Karpas-422 (cell line): Measurements from ENCODE around the gene OR56A5. TPM values are rescaled to one million over a fixed set of nuclear protein-coding genes. Genes with fewer than 3 reads are reported as not detected.

Experiments
- DNase-seq: peaks from one replicate; pipeline ENCODE4 v3.0.0-alpha.2; 2015
- H2AFZ ChIP-seq: fragments of 200-600 bp; sonication (generic); 2 replicates; pipeline ENCODE4 v1.6.1; 2014; ENCODE audit warnings: antibody characterized with exemption, low read length, mixed read lengths
- H3K27ac ChIP-seq: fragments of 200-600 bp; sonication (generic); 2 replicates; pipeline ENCODE4 v1.5.1; 2014; ENCODE audit warnings: mild to moderate bottlenecking, low read length, moderate library complexity
- H3K27me3 ChIP-seq: fragments of 200-600 bp; sonication (generic); 2 replicates; pipeline ENCODE4 v1.6.1; 2014; ENCODE audit warnings: low read length, mixed read lengths
- H3K36me3 ChIP-seq: fragments of 200-600 bp; sonication (generic); 2 replicates; pipeline ENCODE4 v1.6.1; 2014; ENCODE audit warnings: low read length, mixed read lengths; ENCODE audit not compliant: insufficient read depth
- H3K4me1 ChIP-seq: fragments of 200-600 bp; sonication (generic); 2 replicates; pipeline ENCODE4 v1.6.1; 2014; ENCODE audit warnings: mild to moderate bottlenecking, low read length, mixed read lengths
- H3K4me2 ChIP-seq: fragments of 200-600 bp; sonication (generic); 2 replicates; pipeline ENCODE4 v1.6.1; 2014; ENCODE audit warnings: low read length, low read depth, mild to moderate bottlenecking; ENCODE audit not compliant: poor library complexity, severe bottlenecking
- H3K4me3 ChIP-seq: fragments of 200-600 bp; sonication (generic); 2 replicates; pipeline ENCODE4 v1.5.1; 2014; ENCODE audit warnings: mild to moderate bottlenecking, antibody characterized with exemption, low read length, mixed read lengths
- H3K79me2 ChIP-seq: fragments of 200-600 bp; sonication (generic); 2 replicates; pipeline ENCODE4 v1.6.1; 2014; ENCODE audit warnings: mild to moderate bottlenecking, low read length, mixed read lengths
- H3K9ac ChIP-seq: fragments of 200-600 bp; sonication (generic); 2 replicates; pipeline ENCODE4 v1.6.0; 2014; ENCODE audit warnings: low read length
- H3K9me2 ChIP-seq: fragments of 200-600 bp; sonication (generic), shearing (Covaris generic); replicated peaks from 2 replicates; pipeline ENCODE4 v1.6.0; 2014; ENCODE audit warnings: mild to moderate bottlenecking, low read length, moderate library complexity; ENCODE audit not compliant: insufficient read depth
- H3K9me3 ChIP-seq: fragments of 300-700, 200-600 bp; sonication (generic); 2 replicates; pipeline ENCODE4 v1.6.1; 2014; ENCODE audit warnings: low read length, mixed read lengths
- H4K20me1 ChIP-seq: fragments of 200-600 bp; sonication (generic); 2 replicates; pipeline ENCODE4 v1.6.1; 2014; ENCODE audit warnings: mild to moderate bottlenecking, antibody characterized with exemption, low read length, low read depth; ENCODE audit not compliant: insufficient read depth
- total RNA-seq: library from RNA; depleted of rRNA; stranded (reverse); fragments of >200 nt; shearing (Covaris generic); gene quantifications from 2 replicates; pipeline ENCODE4 v1.2.3, GENCODE V29; 2014; ENCODE audit warnings: low replicate concordance

OR56A5 gene
- total RNA-seq, 1 experiment from 2014 or later, result not detected

- no peak overlapping the region for H2AFZ ChIP-seq
- H3K36me3 ChIP-seq, result no peaks in the 10 kb centered on the region
- H3K79me2 ChIP-seq, result no peaks in the 10 kb centered on the region
- no peak overlapping the region for H3K4me2 ChIP-seq
- H3K27ac ChIP-seq, result no peak overlapping the region
- H3K4me3 ChIP-seq, result no peak overlapping the region
- no peaks in the 10 kb centered on the region for H3K9me3 ChIP-seq
- H3K4me1 ChIP-seq, result no peaks in the 10 kb centered on the region
- H3K27me3 ChIP-seq, result 0 out of 2 replicates have a peak, but pooled peaks cover 2% of the 10 kb centered on the region
- DNase-seq, result no peak
- H4K20me1 ChIP-seq, result no peaks in the 10 kb centered on the region
- no peak overlapping the region for H3K9ac ChIP-seq
- no peaks in the 10 kb centered on the region for H3K9me2 ChIP-seq
These were observed 12.7 kb downstream of the OR56A5 start for GRCh38 chr11:5955586-5955985.

DNA sequence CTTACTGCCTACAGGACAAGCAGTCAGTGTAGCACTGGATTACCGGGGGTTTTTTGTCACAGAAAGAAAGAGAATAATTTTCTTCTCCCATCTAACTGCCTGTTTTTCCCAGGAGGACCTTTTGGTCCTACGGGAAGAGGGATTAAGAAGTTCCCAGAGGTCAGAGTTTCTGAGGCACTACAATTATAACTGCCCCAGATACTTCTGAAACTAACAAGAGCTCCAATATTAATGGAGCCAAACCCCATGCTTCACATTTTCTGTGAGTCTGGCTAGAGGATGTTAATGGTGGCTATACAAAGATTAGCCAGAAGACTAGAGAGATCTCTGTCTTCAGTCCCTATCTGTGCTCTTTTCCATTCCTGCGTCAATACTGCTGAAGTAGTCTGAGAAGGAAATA is 26.3 kb downstream of the OR56A5 start, which contains the start of gene OR56A3:
OR56A3 (plus strand) TSS at position 301 of the 400 bp plus-strand sequence. CDS start 5,096 bp downstream, outside the sequence.
- Histone ChIP-seq H3K4me3 (no peak within 1 kb of the TSS), H3K9me2 (no peaks in the 10 kb centered on the region), H2AFZ (no peak within 1 kb of the TSS), H4K20me1 (no peaks in the 10 kb centered on the region), H3K4me1 (no peaks in the 10 kb centered on the region), H3K9me3 (no peaks in the 10 kb centered on the region), H3K27ac (no peak within 1 kb of the TSS), H3K36me3 (no peaks in the 10 kb centered on the region), H3K9ac (no peak within 1 kb of the TSS), H3K79me2 (no peaks in the 10 kb centered on the region), H3K27me3 (no peaks in the 10 kb centered on the region), H3K4me2 (no peak within 1 kb of the TSS)
- DNase-seq, result no peak

- Histone ChIP-seq H3K9ac (no peak overlapping the region), H3K9me3 (no peaks in the 10 kb centered on the region), H3K36me3 (no peaks in the 10 kb centered on the region), H3K27ac (no peak overlapping the region), H3K4me2 (no peak overlapping the region), H3K4me1 (no peaks in the 10 kb centered on the region), H4K20me1 (no peaks in the 10 kb centered on the region), H3K4me3 (no peak overlapping the region), H3K27me3 (no peaks in the 10 kb centered on the region), H3K9me2 (no peaks in the 10 kb centered on the region), H3K79me2 (no peaks in the 10 kb centered on the region), H2AFZ (no peak overlapping the region)
- DNase-seq, result no peak
These were observed 27.5 kb downstream of the OR56A5 start for GRCh38 chr11:5940748-5941147.

- Histone ChIP-seq H3K4me2 (no peak overlapping the region), H3K9ac (no peak overlapping the region), H3K4me3 (no peak overlapping the region), H3K27me3 (no peaks in the 10 kb centered on the region), H3K4me1 (no peaks in the 10 kb centered on the region), H3K27ac (no peak overlapping the region), H2AFZ (no peak overlapping the region), H4K20me1 (no peaks in the 10 kb centered on the region), H3K9me3 (no peaks in the 10 kb centered on the region), H3K9me2 (no peaks in the 10 kb centered on the region), H3K79me2 (no peaks in the 10 kb centered on the region), H3K36me3 (no peaks in the 10 kb centered on the region)
- DNase-seq, result no peak
These were observed 29.7 kb downstream of the OR56A5 start for GRCh38 chr11:5938603-5938965.

GRCh38 chr11:5937868-5938602 is 30.3 kb downstream of the OR56A5 start:
- no peak overlapping the region for H2AFZ ChIP-seq
- no peak overlapping the region for H3K4me2 ChIP-seq
- no peak overlapping the region for H3K27ac ChIP-seq
- no peaks in the 10 kb centered on the region for H3K9me3 ChIP-seq
- H3K9me2 ChIP-seq, result no peaks in the 10 kb centered on the region
- no peak for DNase-seq
- H3K79me2 ChIP-seq, result no peaks in the 10 kb centered on the region
- no peak overlapping the region for H3K4me3 ChIP-seq
- no peaks in the 10 kb centered on the region for H3K36me3 ChIP-seq
- H3K27me3 ChIP-seq, result no peaks in the 10 kb centered on the region
- no peak overlapping the region for H3K9ac ChIP-seq
- H4K20me1 ChIP-seq, result no peaks in the 10 kb centered on the region
- no peaks in the 10 kb centered on the region for H3K4me1 ChIP-seq

GRCh38 chr11:5933116-5933515 is 35.2 kb downstream of the OR56A5 start:
- Histone ChIP-seq H3K4me1 (no peaks in the 10 kb centered on the region), H3K79me2 (no peaks in the 10 kb centered on the region), H2AFZ (no peak overlapping the region), H3K4me2 (no peak overlapping the region), H3K9me2 (no peaks in the 10 kb centered on the region), H3K27me3 (no peaks in the 10 kb centered on the region), H3K9me3 (no peaks in the 10 kb centered on the region), H3K36me3 (no peaks in the 10 kb centered on the region), H3K27ac (no peak overlapping the region), H3K4me3 (no peak overlapping the region), H4K20me1 (no peaks in the 10 kb centered on the region), H3K9ac (no peak overlapping the region)
- DNase-seq, result peak; percentile 17

DNA sequence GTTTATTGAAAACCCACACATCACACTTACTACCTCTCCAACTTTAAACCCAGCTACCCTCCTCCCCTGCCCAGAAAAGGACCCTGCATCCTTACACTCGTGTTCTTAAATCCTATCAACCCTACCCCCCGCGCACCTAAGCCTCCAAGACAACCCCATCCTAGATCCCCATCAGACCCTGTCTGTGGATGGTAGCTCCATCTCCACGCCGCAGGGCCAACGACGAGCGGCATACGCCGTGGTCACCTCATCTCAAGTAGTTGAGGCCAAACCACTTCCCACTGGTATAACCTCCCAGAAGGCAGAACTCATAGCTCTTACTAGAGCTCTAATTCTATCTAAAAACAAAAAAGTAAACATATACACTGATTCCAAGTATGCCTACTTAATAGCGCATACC is 35.6 kb downstream of the OR56A5 start:
- peak; percentile 17 for DNase-seq
- Histone ChIP-seq H3K9ac (no peak overlapping the region), H3K27me3 (no peaks in the 10 kb centered on the region), H2AFZ (no peak overlapping the region), H3K4me1 (no peaks in the 10 kb centered on the region), H3K36me3 (no peaks in the 10 kb centered on the region), H3K9me3 (no peaks in the 10 kb centered on the region), H3K9me2 (no peaks in the 10 kb centered on the region), H3K27ac (no peak overlapping the region), H4K20me1 (no peaks in the 10 kb centered on the region), H3K4me2 (no peak overlapping the region), H3K79me2 (no peaks in the 10 kb centered on the region), H3K4me3 (no peak overlapping the region)

DNA sequence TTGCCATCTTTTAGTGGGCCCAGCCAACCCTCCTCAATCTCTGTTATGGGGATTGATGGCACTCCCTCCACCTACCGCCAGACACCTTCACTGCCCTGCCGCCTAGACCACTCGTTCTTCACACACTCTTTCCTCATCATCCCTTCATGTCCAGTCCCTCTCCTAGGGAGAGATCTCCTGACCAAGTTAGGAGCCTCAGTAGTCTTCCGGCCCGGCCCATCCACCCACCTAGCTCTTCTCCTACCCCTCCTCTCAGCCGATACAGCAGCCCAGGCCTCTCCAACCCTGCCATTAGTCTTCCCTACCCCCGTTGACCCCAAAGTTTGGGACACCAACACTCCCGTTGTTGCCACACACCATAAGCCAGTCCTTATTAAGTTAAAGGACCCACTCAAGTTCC is 37.2 kb downstream of the OR56A5 start:
- Histone ChIP-seq H3K4me2 (no peak overlapping the region), H3K4me3 (no peak overlapping the region), H3K4me1 (no peaks in the 10 kb centered on the region), H3K9ac (no peak overlapping the region), H3K9me3 (no peaks in the 10 kb centered on the region), H2AFZ (no peak overlapping the region), H3K36me3 (no peaks in the 10 kb centered on the region), H3K27ac (no peak overlapping the region), H3K79me2 (no peaks in the 10 kb centered on the region), H4K20me1 (no peaks in the 10 kb centered on the region), H3K9me2 (no peaks in the 10 kb centered on the region), H3K27me3 (no peaks in the 10 kb centered on the region)
- peak; percentile 24 for DNase-seq
